Keratinocyte (primary cell): ENCODE results near the gene ERC2. TPM values are rescaled to one million over a fixed set of nuclear protein-coding genes. Genes with fewer than 3 reads are reported as not detected.

Experiments used
- DNase-seq: peaks from one replicate; pipeline ENCODE4 v3.0.0-alpha.2; 2011; ENCODE audit warnings: low read depth, missing footprints, low spot score
- FAIRE-seq: peaks from 2 replicates; lab custom pipeline; 2011; peaks lifted over from hg19 to GRCh38; lab: Jason Lieb, UNC
- H2AFZ ChIP-seq: 2 replicates; pipeline ENCODE4 v1.6.0; 2012; ENCODE audit warnings: low read length, control low read depth, inconsistent platforms; ENCODE audit not compliant: control insufficient read depth
- H3K27ac ChIP-seq: 2 replicates; pipeline ENCODE4 v1.5.1; 2011; ENCODE audit warnings: low read length; ENCODE audit not compliant: control insufficient read depth, insufficient read depth
- H3K27me3 ChIP-seq: 3 replicates; pipeline ENCODE4 v1.6.0; 2011; ENCODE audit warnings: low read length; ENCODE audit not compliant: control insufficient read depth, insufficient read depth; ENCODE audit errors: extremely low read depth
- H3K36me3 ChIP-seq, 2 experiments: 2 replicates in 1 of 2; 3 replicates in 1 of 2; pipeline ENCODE4 v1.5.1; 2011; ENCODE audit warnings: low read length in 2 of 2, mild to moderate bottlenecking in 1 of 2; ENCODE audit not compliant: control insufficient read depth in 2 of 2, insufficient read depth in 2 of 2; ENCODE audit errors: extremely low read depth in 1 of 2
- H3K4me1 ChIP-seq: 3 replicates; pipeline ENCODE4 v1.5.1; 2011; ENCODE audit warnings: low read length; ENCODE audit not compliant: control insufficient read depth, insufficient read depth; ENCODE audit errors: extremely low read depth
- H3K4me2 ChIP-seq: 3 replicates; pipeline ENCODE4 v1.6.0; 2011; ENCODE audit warnings: low read depth, low read length; ENCODE audit not compliant: control insufficient read depth, insufficient read depth; ENCODE audit errors: extremely low read depth
- H3K4me3 ChIP-seq, 3 experiments: fragments of 200-600 bp in 1 of 3; sonication (generic) in 1 of 3; 2 replicates in 2 of 3; 3 replicates in 1 of 3; pipeline ENCODE4 v1.5.1; 2011 to 2016; ENCODE audit warnings: low read length in 3 of 3, mild to moderate bottlenecking in 3 of 3, control low read depth in 2 of 3, inconsistent platforms in 1 of 3, low read depth in 1 of 3, mixed read lengths in 1 of 3, mixed run types in 1 of 3, moderate library complexity in 1 of 3; ENCODE audit not compliant: control insufficient read depth in 2 of 3, insufficient read depth in 2 of 3; ENCODE audit errors: extremely low read depth in 1 of 3
- H3K79me2 ChIP-seq: 2 replicates; pipeline ENCODE4 v1.6.0; 2012; ENCODE audit warnings: low read length; ENCODE audit not compliant: control insufficient read depth, insufficient read depth
- H3K9ac ChIP-seq: 3 replicates; pipeline ENCODE4 v1.6.0; 2011; ENCODE audit warnings: low read length; ENCODE audit not compliant: control insufficient read depth, insufficient read depth; ENCODE audit errors: extremely low read depth
- H3K9me1 ChIP-seq: 3 replicates; pipeline ENCODE4 v1.6.0; 2011; ENCODE audit warnings: low read length; ENCODE audit not compliant: control insufficient read depth, insufficient read depth; ENCODE audit errors: extremely low read depth
- H3K9me3 ChIP-seq: 2 replicates; pipeline ENCODE4 v1.5.1; 2012; ENCODE audit warnings: low read depth, low read length; ENCODE audit not compliant: control insufficient read depth
- H4K20me1 ChIP-seq: 3 replicates; pipeline ENCODE4 v1.6.0; 2011; ENCODE audit warnings: low read length; ENCODE audit not compliant: control insufficient read depth, insufficient read depth; ENCODE audit errors: extremely low read depth
- EZH2 ChIP-seq: IDR thresholded peaks from one replicate; pipeline ENCODE4 v1.6.1; 2012; ENCODE audit warnings: inconsistent platforms, mild to moderate bottlenecking, low read length, moderate library complexity
- dilution Hi-C: fragments of 300-500 bp; cut with MboI; formaldehyde crosslinking; loops from one replicate; pipeline ENCODE4 v1.7.0; 2020; ENCODE audit warnings: low sequenced_read_pairs; ENCODE audit not compliant: extremely low pct_ligation_motif_present
- polyA plus RNA-seq, 5 experiments: library from polyadenylated mRNA; depleted of rRNA in 3 of 5; stranded (reverse) in 3 of 5; stranded (forward) in 1 of 5; unstranded in 1 of 5; fragments of >200 nt; gene quantifications; 1 replicate in 1 of 5; 2 replicates in 3 of 5; 3 replicates in 1 of 5; pipeline versions ENCODE4 v1.2.1 to v1.2.3, GENCODE V29; 2011 to 2012; ENCODE audit warnings: missing spikeins in 2 of 5, low read depth in 1 of 5, low replicate concordance in 1 of 5
- TF ChIP-seq, protein P1 (sequence below), 3 experiments: IDR thresholded peaks in 1 of 3; conservative IDR thresholded peaks in 1 of 3; optimal IDR thresholded peaks in 1 of 3; 2 replicates in 2 of 3; 3 replicates in 1 of 3; pipeline versions ENCODE3 to v1.5.1; 2011; ENCODE audit warnings: low read length in 3 of 3, mild to moderate bottlenecking in 3 of 3, moderate library complexity in 2 of 3, control low read depth in 1 of 3, inconsistent platforms in 1 of 3; ENCODE audit not compliant: insufficient read depth in 2 of 3; ENCODE audit errors: extremely low read depth in 1 of 3

The ERC2 gene
- polyA plus RNA-seq, 1 donor (not counting 4 experiments of a cell fraction or from before 2014, with no cell fraction given) = 0.08 TPM

DNA sequence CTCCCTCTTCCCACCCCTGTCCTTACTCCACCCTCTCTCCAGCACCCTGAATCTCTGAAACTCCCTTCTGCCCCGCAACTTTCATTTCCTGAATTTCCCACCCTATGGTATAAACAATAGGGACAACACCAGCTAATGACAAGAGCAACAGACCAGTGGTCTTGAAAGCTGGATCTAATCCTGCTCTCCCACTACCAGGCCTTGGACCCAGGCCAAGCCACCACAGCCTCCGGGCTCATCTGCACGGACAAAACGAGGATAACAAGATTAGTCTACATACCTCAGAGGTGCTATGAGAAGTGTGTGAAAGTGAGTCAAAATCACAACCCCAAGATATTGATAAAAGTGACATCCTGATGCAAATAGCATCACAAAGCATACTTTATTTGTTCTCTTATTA lies 128.6 kb downstream of the ERC2 start:
- Histone ChIP-seq H3K9me3 (no peaks in the 10 kb centered on the region), H3K36me3 (no peaks in the 10 kb centered on the region), H3K9ac (no peak overlapping the region), H3K9me1 (no peaks in the 10 kb centered on the region), H3K4me2 (no peak overlapping the region), H3K27me3 (no peaks in the 10 kb centered on the region), H4K20me1 (no peaks in the 10 kb centered on the region), H3K4me1 (no peaks in the 10 kb centered on the region), H2AFZ (no peak overlapping the region), H3K79me2 (no peaks in the 10 kb centered on the region), H3K4me3 (no peak overlapping the region), H3K27ac (no peak overlapping the region)
- FAIRE-seq (no peak), DNase-seq (no peak)
- dilution Hi-C loops = no loop called here
- no peak for TF ChIP-seq EZH2
- TF ChIP-seq, protein P1, sequence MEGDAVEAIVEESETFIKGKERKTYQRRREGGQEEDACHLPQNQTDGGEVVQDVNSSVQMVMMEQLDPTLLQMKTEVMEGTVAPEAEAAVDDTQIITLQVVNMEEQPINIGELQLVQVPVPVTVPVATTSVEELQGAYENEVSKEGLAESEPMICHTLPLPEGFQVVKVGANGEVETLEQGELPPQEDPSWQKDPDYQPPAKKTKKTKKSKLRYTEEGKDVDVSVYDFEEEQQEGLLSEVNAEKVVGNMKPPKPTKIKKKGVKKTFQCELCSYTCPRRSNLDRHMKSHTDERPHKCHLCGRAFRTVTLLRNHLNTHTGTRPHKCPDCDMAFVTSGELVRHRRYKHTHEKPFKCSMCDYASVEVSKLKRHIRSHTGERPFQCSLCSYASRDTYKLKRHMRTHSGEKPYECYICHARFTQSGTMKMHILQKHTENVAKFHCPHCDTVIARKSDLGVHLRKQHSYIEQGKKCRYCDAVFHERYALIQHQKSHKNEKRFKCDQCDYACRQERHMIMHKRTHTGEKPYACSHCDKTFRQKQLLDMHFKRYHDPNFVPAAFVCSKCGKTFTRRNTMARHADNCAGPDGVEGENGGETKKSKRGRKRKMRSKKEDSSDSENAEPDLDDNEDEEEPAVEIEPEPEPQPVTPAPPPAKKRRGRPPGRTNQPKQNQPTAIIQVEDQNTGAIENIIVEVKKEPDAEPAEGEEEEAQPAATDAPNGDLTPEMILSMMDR (optimal IDR thresholded peaks at IDR 0.05 in 1 of 3, IDR thresholded peaks at IDR 0.05 in 1 of 3, conservative IDR thresholded peaks at IDR 0.05 in 1 of 3; ENCODE audit: extremely low read depth in 1 of 3, insufficient read depth in 2 of 3, low read length in 3 of 3) = no peak

DNA sequence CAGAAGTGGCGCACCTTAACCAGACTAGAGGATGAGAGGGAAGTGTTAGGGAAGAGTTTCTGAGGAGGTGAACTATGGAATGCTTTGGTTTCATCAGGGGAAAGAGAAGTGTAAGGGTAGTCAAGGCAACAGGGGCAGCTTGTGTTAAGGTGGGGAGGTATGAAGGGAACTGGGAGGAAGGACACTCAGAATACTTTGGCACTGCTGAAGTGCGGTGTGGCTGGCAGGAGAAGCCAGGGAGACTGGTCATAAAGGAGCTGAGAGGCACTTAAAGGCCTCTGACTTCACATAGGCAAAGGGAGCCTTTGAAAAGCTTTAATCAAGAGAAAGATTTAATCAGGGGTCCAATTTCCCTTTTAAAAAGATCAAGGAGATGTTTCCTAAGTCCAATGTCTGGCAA lies 129.0 kb downstream of the ERC2 start:
- Histone ChIP-seq H4K20me1 (no peaks in the 10 kb centered on the region), H3K27ac (no peak overlapping the region), H3K79me2 (no peaks in the 10 kb centered on the region), H3K4me1 (no peaks in the 10 kb centered on the region), H3K9me3 (no peaks in the 10 kb centered on the region), H3K4me3 (no peak overlapping the region), H3K27me3 (no peaks in the 10 kb centered on the region), H3K9me1 (no peaks in the 10 kb centered on the region), H3K4me2 (no peak overlapping the region), H3K36me3 (no peaks in the 10 kb centered on the region), H2AFZ (no peak overlapping the region), H3K9ac (no peak overlapping the region)
- FAIRE-seq (no peak), DNase-seq (no peak)
- TF ChIP-seq, protein P1 (optimal IDR thresholded peaks at IDR 0.05 in 1 of 3, IDR thresholded peaks at IDR 0.05 in 1 of 3, conservative IDR thresholded peaks at IDR 0.05 in 1 of 3; ENCODE audit: extremely low read depth in 1 of 3, insufficient read depth in 2 of 3, low read length in 3 of 3) = no peak
- no peak for TF ChIP-seq EZH2
- dilution Hi-C loops = no loop called here
